Skeletal muscle cell (primary cell): ENCODE data around the gene HNRNPUL1.
"Not testable (repeated sequence)": the region's sequence is repeated elsewhere in the genome, so short reads cannot be mapped to it uniquely, and the experiment has no call there.

Experiments used
- DNase-seq: peaks from one replicate; pipeline ENCODE4 v3.0.0-alpha.2; 2010; ENCODE audit warnings: low read depth
- H3K4me3 ChIP-seq: 2 replicates; pipeline ENCODE4 v1.5.1; 2011; ENCODE audit warnings: low read depth, mild to moderate bottlenecking, control low read depth, low read length, moderate library complexity

The HNRNPUL1 gene

DNA sequence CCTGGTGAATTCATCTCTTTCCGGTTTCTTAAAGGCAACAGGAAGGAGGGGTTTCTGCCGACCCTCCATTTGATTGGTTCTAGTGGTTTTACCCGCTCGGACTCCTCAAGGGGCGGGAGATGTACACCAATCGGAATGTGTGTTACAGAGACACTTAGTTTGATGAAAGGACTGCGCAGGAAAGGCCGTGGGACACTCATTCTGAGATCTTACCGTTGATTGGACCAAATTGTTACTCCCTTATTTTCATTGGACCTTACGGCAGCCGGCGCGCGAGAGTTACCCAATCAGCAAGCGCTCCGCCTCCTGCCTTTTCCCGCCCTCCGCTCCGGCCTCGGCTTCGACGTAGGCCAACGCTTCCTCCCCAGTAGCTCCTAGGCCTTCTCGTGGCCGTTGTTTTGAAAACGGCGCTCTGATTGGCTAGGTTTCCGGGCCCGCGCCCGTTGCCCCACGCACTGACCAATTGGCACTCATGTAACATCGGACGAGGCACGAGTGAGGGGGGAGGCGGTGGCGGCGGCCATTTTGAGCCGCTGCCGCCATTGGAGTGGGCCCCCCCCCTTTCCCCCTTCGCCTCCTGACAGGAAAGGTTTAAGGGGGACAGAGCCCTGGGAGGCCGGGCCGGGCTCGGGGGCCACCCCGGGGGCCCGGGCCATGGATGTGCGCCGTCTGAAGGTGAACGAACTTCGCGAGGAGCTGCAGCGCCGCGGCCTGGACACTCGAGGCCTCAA lies at the start of gene HNRNPUL1:
Gene HNRNPUL1, plus strand, starts transcription at position 523 of the 731 bp plus-strand sequence. Its CDS starts 132 bp downstream, at position 655.
- peak within 1 kb of the TSS; percentile 85 for H3K4me3 ChIP-seq
- DNase-seq, result peak; percentile 100

DNA sequence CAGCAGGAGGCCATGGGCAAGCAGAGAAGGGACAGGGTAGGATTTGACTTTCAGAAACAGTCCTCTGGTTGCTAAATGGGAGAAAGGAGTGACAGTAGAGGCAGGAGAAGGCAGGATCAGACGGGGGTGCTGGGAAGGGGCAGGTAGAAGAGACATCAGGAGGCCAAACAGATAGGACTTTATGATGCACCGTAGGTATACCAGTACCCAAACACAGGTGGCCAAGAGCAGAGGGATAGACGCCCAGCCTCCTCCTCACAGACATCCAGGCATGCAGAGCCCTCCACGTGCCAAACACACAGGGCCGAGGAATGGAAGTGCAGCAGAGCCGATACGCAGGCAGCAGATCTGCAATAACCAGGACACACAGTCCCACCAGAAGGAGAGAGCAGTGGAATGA lies 46.4 kb upstream of the HNRNPUL1 start:
- DNase-seq, result no peak
- H3K4me3 ChIP-seq, result no peak overlapping the region

DNA sequence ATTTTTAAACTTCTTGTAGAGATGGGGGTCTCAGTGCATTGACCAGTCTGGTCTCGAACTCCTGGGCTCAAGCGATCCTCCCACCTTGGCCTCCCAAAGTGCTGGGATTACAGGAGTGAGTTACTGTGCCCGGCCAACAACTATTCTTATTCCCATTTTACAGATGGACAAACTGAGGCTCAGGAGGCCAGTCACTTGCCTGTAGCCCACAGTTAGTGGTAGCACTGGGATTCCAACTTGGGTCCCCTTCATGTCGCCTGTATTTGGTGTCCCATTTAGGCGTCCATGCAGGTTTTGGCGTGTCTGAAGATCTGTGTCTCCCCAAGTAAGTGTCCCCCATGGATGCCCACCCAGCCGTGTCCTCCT lies 45.9 kb upstream of the HNRNPUL1 start:
- DNase-seq, result no peak
- H3K4me3 ChIP-seq, result peak overlapping the region; percentile 86

DNA sequence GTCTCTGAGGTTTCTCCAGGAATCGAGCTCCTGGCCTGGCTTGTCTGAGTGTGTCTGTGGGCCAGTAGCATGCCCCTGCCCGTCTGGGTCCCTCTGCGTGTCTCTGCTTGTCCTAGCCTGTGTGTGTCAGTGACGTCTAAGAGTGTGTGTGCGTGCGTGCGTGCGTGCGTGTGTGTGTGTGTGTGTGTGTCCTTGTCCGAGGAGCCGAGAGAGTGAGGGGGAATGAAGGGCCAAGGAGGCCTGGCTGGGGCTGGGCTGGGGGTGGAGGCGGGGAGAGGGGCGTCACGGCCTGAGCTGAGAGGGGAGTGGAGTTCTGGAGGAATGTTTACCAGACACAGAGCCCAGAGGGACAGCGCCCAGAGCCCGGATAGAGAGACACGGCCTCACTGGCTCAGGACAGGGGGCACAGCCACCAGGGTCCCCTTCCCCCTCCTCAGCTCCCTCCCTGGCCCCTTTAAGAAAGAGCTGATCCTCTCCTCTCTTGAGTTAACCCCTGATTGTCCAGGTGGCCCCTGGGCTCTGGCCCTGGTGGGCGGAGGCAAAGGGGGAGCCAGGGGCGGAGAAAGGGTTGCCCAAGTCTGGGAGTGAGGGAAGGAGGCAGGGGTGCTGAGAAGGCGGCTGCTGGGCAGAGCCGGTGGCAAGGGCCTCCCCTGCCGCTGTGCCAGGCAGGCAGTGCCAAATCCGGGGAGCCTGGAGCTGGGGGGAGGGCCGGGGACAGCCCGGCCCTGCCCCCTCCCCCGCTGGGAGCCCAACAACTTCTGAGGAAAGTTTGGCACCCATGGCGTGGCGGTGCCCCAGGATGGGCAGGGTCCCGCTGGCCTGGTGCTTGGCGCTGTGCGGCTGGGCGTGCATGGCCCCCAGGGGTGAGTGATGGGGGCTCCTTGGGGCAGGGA lies 45.3 kb upstream of the HNRNPUL1 start, which contains the start of gene AXL:
Gene AXL, plus strand, starts transcription at position 609 of the 893 bp plus-strand sequence. Its CDS starts 170 bp downstream, at position 779.
- DNase-seq, result peak; percentile 61

DNA sequence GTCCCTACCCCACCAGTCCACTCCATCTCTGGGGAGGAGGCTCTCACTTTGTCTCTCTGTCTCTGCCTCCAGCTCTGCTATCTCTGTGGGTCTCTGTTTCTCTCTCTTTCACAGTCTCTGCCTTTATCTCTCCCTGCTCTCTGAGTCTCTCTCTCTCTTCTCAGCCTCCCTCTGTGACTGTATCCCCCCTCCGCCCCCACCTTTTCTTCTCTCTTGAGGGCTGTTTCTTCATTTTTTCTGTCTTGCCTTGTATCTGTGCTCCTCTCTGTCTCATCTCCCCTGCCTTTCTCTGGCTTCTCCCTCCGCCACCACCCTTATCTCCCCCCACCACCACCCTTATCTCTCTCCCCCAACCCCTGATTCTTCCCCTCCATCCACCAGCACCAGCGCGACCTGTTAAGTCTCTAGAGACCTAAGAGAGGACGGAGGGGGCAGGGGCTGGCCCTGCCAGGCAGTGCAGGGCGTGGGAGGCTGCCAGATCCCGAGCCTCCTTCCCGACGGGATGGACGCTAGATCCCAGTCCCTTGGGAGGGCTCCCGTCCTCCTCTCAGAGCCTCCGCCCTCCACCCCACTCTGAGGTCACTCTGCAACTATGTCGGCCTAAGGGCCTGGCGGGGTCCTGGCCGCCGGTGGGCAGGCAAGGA lies 44.1 kb upstream of the HNRNPUL1 start:
- no peak for DNase-seq
- H3K4me3 ChIP-seq, result peak overlapping the region; percentile 86

More for the DNA sequence above, 45.3 kb upstream of the HNRNPUL1 start, which contains the start of gene AXL:
- peak within 1 kb of the TSS; percentile 86 for H3K4me3 ChIP-seq

GRCh38 chr19:41220811-41221210 lies 43.4 kb upstream of the HNRNPUL1 start:
- no peak for DNase-seq
- peak overlapping the region; percentile 86 for H3K4me3 ChIP-seq

DNA sequence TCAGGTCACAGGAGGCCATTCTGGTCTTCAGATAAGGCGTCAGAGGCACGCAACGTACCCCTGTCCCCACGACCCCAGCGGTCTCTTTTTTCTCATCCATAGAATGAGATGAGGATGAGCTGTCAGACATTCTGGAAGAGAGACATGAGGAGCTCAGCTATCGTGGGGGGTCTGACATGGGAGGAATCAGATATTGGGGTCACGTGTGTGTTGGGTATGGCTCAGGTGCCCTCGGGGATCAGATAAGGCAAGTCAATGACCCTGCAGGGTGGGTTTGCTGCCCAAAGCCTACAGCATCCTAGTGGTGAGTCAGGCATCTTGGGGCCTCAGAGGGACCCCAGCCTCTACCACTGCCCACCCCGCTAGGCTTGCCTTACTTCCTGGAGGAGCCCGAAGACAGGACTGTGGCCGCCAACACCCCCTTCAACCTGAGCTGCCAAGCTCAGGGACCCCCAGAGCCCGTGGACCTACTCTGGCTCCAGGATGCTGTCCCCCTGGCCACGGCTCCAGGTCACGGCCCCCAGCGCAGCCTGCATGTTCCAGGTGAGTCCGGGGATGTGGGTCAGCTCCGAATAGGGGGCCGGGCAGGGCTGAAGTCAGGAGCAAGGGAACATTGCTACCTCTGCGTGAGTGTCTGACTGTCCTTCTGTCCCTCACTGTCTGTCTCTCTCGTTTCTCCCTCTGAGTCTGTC lies 42.5 kb upstream of the HNRNPUL1 start:
- H3K4me3 ChIP-seq, result no peak overlapping the region
- DNase-seq, result no peak

GRCh38 chr19:41222240-41222639 lies 41.9 kb upstream of the HNRNPUL1 start:
- DNase-seq, result no peak
- no peak overlapping the region for H3K4me3 ChIP-seq

DNA sequence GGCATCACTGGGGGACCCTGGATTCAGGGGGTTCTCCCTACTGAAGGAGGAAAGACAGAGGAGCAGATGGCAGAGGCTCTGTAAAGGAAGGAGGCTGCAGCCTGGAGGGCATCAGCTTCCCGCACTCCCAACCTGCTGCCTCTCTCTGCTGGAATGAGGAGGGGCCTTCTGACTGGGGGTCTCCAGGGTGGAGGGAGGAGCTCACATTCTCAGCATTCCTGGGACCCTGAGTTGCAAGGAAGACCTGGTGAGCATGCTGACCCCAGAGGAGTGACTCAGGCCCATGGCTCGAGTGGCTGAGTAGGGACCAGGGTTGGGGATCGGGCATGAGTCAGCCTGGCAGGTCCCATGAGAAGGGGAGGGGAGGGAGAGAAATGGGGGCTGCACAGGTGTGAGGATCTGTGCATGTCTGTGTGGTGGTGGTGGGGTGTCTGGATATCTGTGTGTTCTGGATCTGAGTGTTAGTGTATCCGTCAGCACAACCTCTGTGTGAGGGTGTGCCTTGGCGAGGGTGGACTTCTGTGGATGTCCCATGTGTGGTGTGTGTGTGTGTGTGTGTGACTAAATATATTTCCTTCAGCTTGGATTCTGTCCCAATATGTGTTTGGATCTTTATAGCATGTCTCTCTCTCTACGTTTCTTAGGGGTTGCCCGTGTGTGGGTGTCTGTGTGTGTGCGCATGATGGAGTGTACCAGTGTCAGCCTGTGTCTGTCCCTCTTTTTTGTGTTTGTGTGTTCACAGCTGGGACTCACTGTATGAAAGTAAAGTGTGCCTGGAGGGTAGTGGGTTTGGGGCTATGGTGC lies 40.5 kb upstream of the HNRNPUL1 start:
- peak; percentile 60 for DNase-seq
- peak overlapping the region; percentile 15 for H3K4me3 ChIP-seq

GRCh38 chr19:41224632-41225031 lies 39.5 kb upstream of the HNRNPUL1 start:
- no peak overlapping the region for H3K4me3 ChIP-seq
- DNase-seq, result no peak

DNA sequence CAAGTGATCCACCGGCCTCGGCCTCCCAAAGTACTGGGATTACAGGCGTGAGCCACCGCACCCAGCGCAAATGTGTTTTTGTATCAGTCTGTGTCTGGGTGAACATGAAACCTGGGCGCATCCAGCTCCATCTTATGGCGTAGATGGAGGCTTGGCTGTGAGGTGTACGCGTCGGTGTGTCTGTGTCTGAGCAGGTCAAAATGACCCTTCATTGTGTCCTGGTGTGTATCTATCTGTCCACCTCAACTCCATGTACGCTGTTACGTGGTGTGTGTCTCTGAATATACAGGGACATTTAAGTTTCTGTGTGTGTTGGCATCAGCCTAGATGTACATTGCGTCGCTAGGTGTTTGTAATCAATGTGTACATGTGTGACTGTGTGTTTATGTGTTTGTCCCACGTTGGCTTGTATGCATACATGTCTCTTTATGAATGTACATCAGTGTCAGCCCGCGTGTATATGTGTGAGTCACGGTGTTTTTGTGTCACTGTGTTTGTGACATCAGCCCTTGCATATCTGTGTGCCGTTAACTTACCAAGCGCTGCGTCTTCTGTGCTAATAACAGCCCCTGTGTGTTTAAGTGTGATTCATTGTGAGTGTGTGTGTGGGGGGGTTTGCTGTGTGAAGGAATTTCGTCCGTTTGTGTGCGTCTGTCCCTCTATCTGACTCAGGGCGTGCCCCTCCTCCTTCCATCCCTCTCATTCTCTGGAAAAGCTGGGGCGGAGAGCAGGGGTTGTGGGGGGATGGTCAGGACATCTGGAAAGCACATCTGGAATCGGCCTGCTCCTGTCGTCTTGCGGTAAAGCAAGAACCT lies 38.7 kb upstream of the HNRNPUL1 start:
- peak; percentile 98 for DNase-seq
- H3K4me3 ChIP-seq, result peak overlapping the region; percentile 32

- DNase-seq, result peak; percentile 51
Observed at GRCh38 chr19:41226053-41226873, 37.9 kb upstream of the HNRNPUL1 start.

GRCh38 chr19:41226874-41227390 lies 37.2 kb upstream of the HNRNPUL1 start:
- peak overlapping the region; percentile 32 for H3K4me3 ChIP-seq
- DNase-seq, result no peak

More at GRCh38 chr19:41226053-41226873, 37.9 kb upstream of the HNRNPUL1 start:
- peak overlapping the region; percentile 32 for H3K4me3 ChIP-seq

DNA sequence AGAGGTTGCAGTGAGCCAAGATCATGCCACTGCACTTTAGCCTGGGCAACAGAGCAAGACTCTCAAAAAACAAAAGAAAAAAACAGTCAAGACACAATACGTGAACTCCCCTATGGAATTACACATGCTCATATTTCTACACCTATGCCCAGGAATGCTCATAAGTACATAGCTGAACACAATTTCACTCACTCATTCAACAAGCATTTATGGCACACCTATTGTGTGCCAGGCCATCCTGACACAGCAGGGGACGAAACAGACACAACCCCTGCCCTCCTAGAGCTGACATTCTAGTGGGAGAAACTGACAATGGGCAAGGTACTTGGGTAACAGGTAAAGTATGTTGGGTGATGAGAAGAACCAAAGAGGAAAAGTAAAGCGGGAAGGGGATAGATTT lies 35.7 kb upstream of the HNRNPUL1 start:
- H3K4me3 ChIP-seq, result no peak overlapping the region
- DNase-seq, result no peak

DNA sequence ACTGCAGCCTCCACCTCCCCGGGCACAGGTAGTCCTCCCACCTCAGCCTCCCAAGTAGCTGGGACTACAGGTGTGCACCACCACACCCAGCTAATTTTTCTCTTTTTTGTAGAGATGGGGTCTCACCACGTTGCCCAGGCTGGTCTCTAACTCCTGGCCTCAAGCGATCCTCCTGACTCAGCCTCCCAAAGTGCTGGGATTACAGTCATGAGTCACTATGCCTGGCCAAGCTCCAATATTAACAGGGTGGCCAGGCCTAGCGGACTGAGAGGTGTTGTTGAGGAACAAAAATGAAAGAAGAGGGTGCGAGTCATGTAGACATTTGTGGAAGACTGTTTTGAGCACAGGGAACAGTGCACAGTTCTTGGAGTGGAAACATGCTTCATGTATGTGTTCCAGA lies 34.8 kb upstream of the HNRNPUL1 start:
- not testable (repeated sequence) for DNase-seq, H3K4me3 ChIP-seq

- no peak overlapping the region for H3K4me3 ChIP-seq
- no peak for DNase-seq
Observed at GRCh38 chr19:41230067-41230857, 33.9 kb upstream of the HNRNPUL1 start.
